T-cell (primary cell): ENCODE data around the gene RRH. TPM values are rescaled to one million over a fixed set of nuclear protein-coding genes. Genes with fewer than 3 reads are reported as not detected.
"Not testable (repeated sequence)": the region's sequence is repeated elsewhere in the genome, so short reads cannot be mapped to it uniquely, and the experiment has no call there.

Experiments
- ATAC-seq, 4 experiments: fragments of 200-7000 bp in 3 of 4; fragments of 150-1000 bp in 1 of 4; cut with Tn5 transposase; replicated peaks in 1 of 4; 1 replicate in 3 of 4; 2 replicates in 1 of 4; pipeline ENCODE4 v1.10.0; 2021; ENCODE audit warnings: moderate library complexity in 3 of 4, mild to moderate bottlenecking in 2 of 4, moderate number of reproducible peaks in 1 of 4
- CTCF ChIA-PET, 2 donors: fragments of 300-600 bp; sonication (Branson Sonifier 250); formaldehyde crosslinking; loops; one replicate each; lab custom pipeline; 2022; ENCODE audit warnings: antibody characterized with exemption in 2 of 2; lab: Charles Lee
- POLR2A ChIA-PET, 2 donors: fragments of 300-600 bp; sonication (Branson Sonifier 250); formaldehyde crosslinking; loops; one replicate each; lab custom pipeline; 2022; ENCODE audit warnings: antibody characterized with exemption in 2 of 2; lab: Charles Lee
- DNase-seq, 35 experiments: peaks; one replicate each; pipeline versions ENCODE4 v3.0.0 to v3.0.0-alpha.2; 2013 to 2023
- H3K27ac ChIP-seq: one replicate; pipeline ENCODE4 v1.5.1; 2013; ENCODE audit warnings: low read length
- H3K27me3 ChIP-seq, 2 experiments: replicated peaks in 1 of 2; 1 replicate in 1 of 2; 2 replicates in 1 of 2; pipeline versions ENCODE4 v1.6.1 to v1.7.0; 2013; ENCODE audit warnings: low read length in 1 of 2, mixed read lengths in 1 of 2; ENCODE audit not compliant: control insufficient read depth in 2 of 2, insufficient read depth in 2 of 2; ENCODE audit errors: extremely low read depth in 1 of 2
- H3K36me3 ChIP-seq, 2 donors: 1 replicate in 1 of 2; 2 replicates in 1 of 2; pipeline versions ENCODE4 v1.6.1 to v1.7.0; 2013; ENCODE audit warnings: low read length in 1 of 2; ENCODE audit not compliant: control insufficient read depth in 2 of 2, insufficient read depth in 1 of 2; ENCODE audit errors: extremely low read depth in 1 of 2
- H3K4me1 ChIP-seq, 2 experiments: 1 replicate in 1 of 2; 2 replicates in 1 of 2; pipeline versions ENCODE4 v1.6.1 to v1.7.0; 2013; ENCODE audit warnings: low read length in 2 of 2, mixed read lengths in 1 of 2; ENCODE audit not compliant: insufficient read depth in 2 of 2, control insufficient read depth in 1 of 2; ENCODE audit errors: extremely low read depth in 1 of 2
- H3K4me3 ChIP-seq, 2 donors: 1 replicate in 1 of 2; 2 replicates in 1 of 2; pipeline versions ENCODE4 v1.5.1 to v1.7.0; 2013; ENCODE audit warnings: mild to moderate bottlenecking in 2 of 2, low read length in 1 of 2, moderate library complexity in 1 of 2; ENCODE audit not compliant: control insufficient read depth in 1 of 2; ENCODE audit errors: extremely low read depth in 1 of 2
- H3K9me3 ChIP-seq: 2 replicates; pipeline ENCODE4 v1.7.0; 2013
- H3K27ac Mint-ChIP-seq, 2 donors: one replicate each; pipeline ENCODE4 v1.8.0; 2020 to 2021; ENCODE audit warnings: mild to moderate bottlenecking in 2 of 2, mixed read lengths in 2 of 2
- H3K27me3 Mint-ChIP-seq, 2 donors: one replicate each; pipeline ENCODE4 v1.8.0; 2021 to 2022; ENCODE audit warnings: mixed read lengths in 2 of 2
- H3K36me3 Mint-ChIP-seq: one replicate; pipeline ENCODE4 v1.8.0; 2021; ENCODE audit warnings: mixed read lengths
- H3K4me1 Mint-ChIP-seq, 3 donors: one replicate each; pipeline ENCODE4 v1.8.0; 2020 to 2022; ENCODE audit warnings: mixed read lengths in 3 of 3, mild to moderate bottlenecking in 1 of 3
- H3K4me3 Mint-ChIP-seq, 3 donors: one replicate each; pipeline ENCODE4 v1.8.0; 2020 to 2022; ENCODE audit warnings: mild to moderate bottlenecking in 3 of 3, mixed read lengths in 3 of 3, moderate library complexity in 3 of 3
- H3K9me3 Mint-ChIP-seq, 3 donors: one replicate each; pipeline ENCODE4 v1.8.0; 2020 to 2022; ENCODE audit warnings: mixed read lengths in 3 of 3
- WGBS: methylation state at CpG from one replicate; pipeline ENCODE4 v1.1.5; 2013; ENCODE audit warnings: missing lambda C conversion rate; ENCODE audit not compliant: insufficient coverage; 5-methylcytosine and 5-hydroxymethylcytosine counted together
- total RNA-seq, 35 experiments: library from RNA in 6 of 35; stranded (reverse) in 6 of 35; fragments of 120-200 nt in 1 of 35; gene quantifications; one replicate each; pipeline versions ENCODE4 v1.2.1 to v1.2.4 and lab custom pipeline; 2013 to 2026

Gene RRH, protein sequence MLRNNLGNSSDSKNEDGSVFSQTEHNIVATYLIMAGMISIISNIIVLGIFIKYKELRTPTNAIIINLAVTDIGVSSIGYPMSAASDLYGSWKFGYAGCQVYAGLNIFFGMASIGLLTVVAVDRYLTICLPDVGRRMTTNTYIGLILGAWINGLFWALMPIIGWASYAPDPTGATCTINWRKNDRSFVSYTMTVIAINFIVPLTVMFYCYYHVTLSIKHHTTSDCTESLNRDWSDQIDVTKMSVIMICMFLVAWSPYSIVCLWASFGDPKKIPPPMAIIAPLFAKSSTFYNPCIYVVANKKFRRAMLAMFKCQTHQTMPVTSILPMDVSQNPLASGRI
- total RNA-seq (under 1 TPM in 4 of 5 donors, not detected in 1; 0.33 to 0.61 (median 0.34) TPM), total RNA-seq (lab: John Stamatoyannopoulos, UW) (0.17 to 1.7 (median 0.68) reads per million in 29 experiments)
- 0.29 TPM for total RNA-seq (2013)

DNA sequence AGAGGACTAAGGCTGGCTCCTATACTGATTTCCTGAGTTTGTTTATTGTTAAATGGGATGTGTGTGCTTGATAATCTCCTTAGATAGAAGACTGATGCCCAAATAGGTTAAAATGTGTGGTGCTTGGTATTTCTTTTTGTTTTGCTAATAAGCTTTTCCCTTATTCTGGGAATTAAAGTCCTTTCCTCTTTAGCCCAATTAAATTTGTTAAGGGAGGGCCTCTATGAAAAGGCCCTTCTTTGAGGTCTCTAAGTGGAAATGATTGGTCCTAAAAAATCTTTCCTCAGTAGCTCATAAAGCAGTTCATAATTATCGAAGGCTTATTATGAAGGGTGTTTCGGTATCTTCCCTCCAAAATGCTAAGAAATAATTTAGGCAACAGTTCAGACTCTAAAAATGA, at the start of gene RRH:
Gene RRH (plus strand): TSS at position 301 of the 400 bp plus-strand sequence. CDS start 56 bp downstream, at position 357.
- ATAC-seq, result no peak
- ChIA-PET POLR2A (no interaction called here), CTCF (interaction anchor here (0.7 to 2.9 kb wide), 5 partner anchors 12 to 394 kb away, joined by 3 to 10 read pairs (median 6); partner anchors contain the start of genes GAR1 (in 1 of the 2) and SEC24B (in 1 of the 2))
- no peak within 1 kb of the TSS for H3K27ac Mint-ChIP-seq
- Histone ChIP-seq H3K4me3 (no peak within 1 kb of the TSS), H3K27ac (no peak within 1 kb of the TSS), H3K27me3 (no peaks in the 10 kb centered on the region), H3K9me3 (no peaks in the 10 kb centered on the region), H3K4me1 (no peaks in the 10 kb centered on the region), H3K36me3 (peaks cover 4 to 17% of the 10 kb centered on the region in 2 donors)
- no CpG with 5 or more reads among the region's 2 CpGs for WGBS
- H3K9me3 Mint-ChIP-seq, result no peaks in the 10 kb centered on the region
- H3K36me3 Mint-ChIP-seq, result peaks cover 16% of the 10 kb centered on the region
- DNase-seq, result no peak
- H3K27me3 Mint-ChIP-seq, result no peaks in the 10 kb centered on the region
- no peak within 1 kb of the TSS for H3K4me3 Mint-ChIP-seq
- peaks cover 0 to 2% (median 0%) of the 10 kb centered on the region in 3 donors for H3K4me1 Mint-ChIP-seq

DNA sequence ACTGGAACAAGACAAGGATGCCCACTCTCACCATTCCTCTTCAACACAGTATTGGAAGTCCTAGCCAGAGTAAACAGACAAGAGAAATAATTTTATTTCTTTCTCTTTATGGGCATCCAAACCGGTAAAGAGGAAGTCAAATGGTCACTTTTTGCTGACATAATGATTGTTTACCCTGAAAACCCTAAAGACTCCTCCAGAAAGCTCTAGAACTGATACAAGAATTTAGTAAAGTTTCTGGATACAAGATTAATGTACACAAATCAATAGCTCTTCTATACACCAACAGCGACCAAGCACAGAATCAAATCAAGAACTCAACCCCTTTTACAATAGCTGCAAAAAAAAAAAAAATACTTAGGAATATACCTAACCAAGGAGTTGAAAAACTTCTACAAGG, 45.7 kb upstream of the RRH start:
- H3K9me3 Mint-ChIP-seq, H3K27ac Mint-ChIP-seq, H3K9me3 ChIP-seq, CTCF ChIA-PET, H3K36me3 ChIP-seq, ATAC-seq, H3K36me3 Mint-ChIP-seq, H3K27me3 Mint-ChIP-seq, DNase-seq, H3K4me1 ChIP-seq, H3K27ac ChIP-seq, H3K4me3 ChIP-seq, H3K27me3 ChIP-seq, H3K4me3 Mint-ChIP-seq, H3K4me1 Mint-ChIP-seq: not testable (repeated sequence)
- no CpG with 5 or more reads among the region's 2 CpGs for WGBS
- POLR2A ChIA-PET, result interaction anchor here in 1 of 2 donors (0.6 kb wide), 1 partner anchor 223 kb away, joined by 4 read pairs; no protein-coding TSS in a partner anchor

DNA sequence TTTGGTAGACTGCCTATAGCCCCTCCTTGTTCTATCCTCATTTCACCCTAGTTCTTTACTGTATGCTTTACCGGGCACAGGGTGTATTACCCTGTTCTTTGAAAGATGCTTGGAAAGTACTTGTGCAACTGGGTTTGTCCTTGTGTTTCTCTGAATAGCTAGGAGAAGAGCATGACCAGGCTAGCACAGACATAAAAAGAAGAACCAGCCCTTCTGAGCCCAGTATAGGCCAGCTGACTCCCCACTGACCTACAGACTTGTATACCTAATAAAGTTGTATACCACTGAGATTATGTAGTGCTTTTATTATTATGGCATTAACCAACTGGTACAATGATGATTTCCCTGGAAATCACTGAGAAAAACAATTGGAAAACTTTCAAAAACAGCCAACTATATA, 40.9 kb upstream of the RRH start:
- Mint-ChIP-seq H3K27ac (no peak overlapping the region), H3K36me3 (no peaks in the 10 kb centered on the region), H3K4me3 (no peak overlapping the region), H3K9me3 (peaks cover 7 to 12% (median 10%) of the 10 kb centered on the region in 3 donors), H3K27me3 (peaks cover 0 to 4% of the 10 kb centered on the region in 2 donors), H3K4me1 (no peaks in the 10 kb centered on the region)
- no peaks in the 10 kb centered on the region for H3K4me1 ChIP-seq
- ATAC-seq (no peak), DNase-seq (no peak)
- H3K27me3 ChIP-seq, result no peaks in the 10 kb centered on the region
- no peak overlapping the region for H3K4me3 ChIP-seq
- ChIA-PET POLR2A (no interaction called here), CTCF (no interaction called here)
- no peak overlapping the region for H3K27ac ChIP-seq
- no peaks in the 10 kb centered on the region for H3K36me3 ChIP-seq
- WGBS, result no CpG with 5 or more reads among the region's 1 CpG
- H3K9me3 ChIP-seq, result no peaks in the 10 kb centered on the region

DNA sequence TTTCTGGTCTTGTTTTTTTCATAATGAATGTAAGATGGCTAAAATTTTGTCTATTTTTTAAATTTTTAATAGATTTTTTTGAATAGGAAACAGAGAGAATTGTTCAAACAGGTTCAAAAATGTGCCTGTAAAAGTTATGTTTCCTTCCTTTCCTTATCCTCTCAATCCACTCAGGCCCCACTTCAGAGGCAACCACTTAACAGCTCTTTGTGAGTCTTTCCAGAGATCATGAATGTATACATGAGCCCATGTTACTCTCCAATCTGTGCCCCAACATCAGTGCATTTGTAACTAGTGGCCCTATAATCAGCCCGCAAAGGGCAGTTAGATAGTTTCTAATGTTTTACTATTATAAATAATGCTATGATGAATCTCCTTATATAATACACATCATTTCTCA, 40.0 kb upstream of the RRH start:
- H3K9me3 ChIP-seq, result no peaks in the 10 kb centered on the region
- H3K4me3 ChIP-seq, result no peak overlapping the region
- Mint-ChIP-seq H3K27ac (no peak overlapping the region), H3K4me3 (no peak overlapping the region), H3K27me3 (peaks cover 2 to 4% of the 10 kb centered on the region in 2 donors), H3K9me3 (peaks cover 7 to 12% (median 10%) of the 10 kb centered on the region in 3 donors), H3K36me3 (no peaks in the 10 kb centered on the region), H3K4me1 (no peaks in the 10 kb centered on the region)
- no peak overlapping the region for H3K27ac ChIP-seq
- no peaks in the 10 kb centered on the region for H3K4me1 ChIP-seq
- DNase-seq, result no peak
- no peaks in the 10 kb centered on the region for H3K36me3 ChIP-seq
- no peaks in the 10 kb centered on the region for H3K27me3 ChIP-seq
- no CpG with 5 or more reads among the region's 1 CpG for WGBS
- POLR2A ChIA-PET, result no interaction called here
- CTCF ChIA-PET, result no interaction called here
- ATAC-seq, result no peak

DNA sequence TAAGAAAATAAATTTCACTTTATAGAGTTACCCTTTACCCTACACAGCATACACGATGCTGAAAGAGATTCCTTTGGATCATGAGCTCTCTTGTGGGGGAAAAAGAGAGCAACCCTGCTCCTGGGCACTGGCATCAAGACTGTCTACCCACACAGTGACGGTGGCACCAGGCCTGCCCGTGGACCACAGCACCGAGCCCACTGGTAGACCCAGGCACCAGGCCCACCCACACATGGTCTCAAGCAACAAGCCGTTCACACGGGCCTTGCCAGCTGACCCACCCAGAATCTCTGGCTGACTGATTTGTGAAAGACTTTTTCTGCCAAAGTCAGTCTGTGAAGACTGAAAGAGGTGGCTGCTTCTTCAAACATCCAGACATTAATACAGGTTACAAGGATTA, 32.7 kb upstream of the RRH start:
- Mint-ChIP-seq H3K27ac (no peak overlapping the region), H3K4me1 (no peaks in the 10 kb centered on the region), H3K9me3 (peaks cover 10 to 28% (median 22%) of the 10 kb centered on the region in 3 donors), H3K36me3 (no peaks in the 10 kb centered on the region), H3K27me3 (peaks cover 10 to 13% of the 10 kb centered on the region in 2 donors), H3K4me3 (no peak overlapping the region)
- H3K36me3 ChIP-seq, result no peaks in the 10 kb centered on the region
- ATAC-seq (no peak), DNase-seq (no peak)
- H3K27ac ChIP-seq, result no peak overlapping the region
- no peak overlapping the region for H3K4me3 ChIP-seq
- CTCF ChIA-PET, result no interaction called here
- H3K27me3 ChIP-seq, result peaks cover 0 to 6% of the 10 kb centered on the region in 2 experiments
- H3K4me1 ChIP-seq, result no peaks in the 10 kb centered on the region
- POLR2A ChIA-PET, result interaction anchor here in 1 of 2 donors (0.6 kb wide), 1 partner anchor 707 kb away, joined by 3 read pairs; no protein-coding TSS in a partner anchor
- WGBS, result no CpG with 5 or more reads among the region's 6 CpGs
- peaks cover 2% of the 10 kb centered on the region for H3K9me3 ChIP-seq

DNA sequence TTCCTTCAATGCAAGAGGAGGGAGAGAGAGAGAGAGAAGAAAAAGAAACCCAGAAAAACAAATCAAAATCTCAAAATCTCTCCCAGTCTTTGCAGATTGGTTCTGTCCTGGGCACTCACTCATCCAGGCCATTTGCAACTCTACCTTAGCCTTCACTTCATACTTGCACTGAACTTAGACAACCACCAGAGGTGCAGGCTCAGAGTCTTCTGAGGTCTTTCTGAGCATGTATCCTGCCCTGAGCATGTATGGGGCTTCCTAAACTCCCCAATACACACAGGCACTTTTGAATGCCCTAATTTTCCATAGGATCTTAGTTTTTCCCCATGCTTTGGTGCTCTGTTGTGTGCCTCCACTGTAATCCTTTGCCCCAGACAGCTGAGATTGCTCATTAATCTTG, 28.9 kb upstream of the RRH start:
- Mint-ChIP-seq H3K4me1 (no peaks in the 10 kb centered on the region), H3K9me3 (peaks cover 4 to 23% (median 18%) of the 10 kb centered on the region in 3 donors), H3K4me3 (no peak overlapping the region), H3K27ac (no peak overlapping the region), H3K27me3 (peaks cover 4 to 8% of the 10 kb centered on the region in 2 donors), H3K36me3 (no peaks in the 10 kb centered on the region)
- no peak for ATAC-seq
- CTCF ChIA-PET, result no interaction called here
- Histone ChIP-seq H3K9me3 (peaks cover under 1% of the 10 kb centered on the region), H3K36me3 (no peaks in the 10 kb centered on the region), H3K4me3 (no peak overlapping the region), H3K27ac (no peak overlapping the region), H3K4me1 (no peaks in the 10 kb centered on the region), H3K27me3 (peaks cover 0 to 3% of the 10 kb centered on the region in 2 experiments)
- DNase-seq, result no peak
- POLR2A ChIA-PET, result no interaction called here
